ENCODE results near the gene DNAH7. TPM values are rescaled to one million over a fixed set of nuclear protein-coding genes. Genes with fewer than 3 reads are reported as not detected.

The DNAH7 gene
- total RNA-seq, 1 experiment from 2014 or later, result 0.09 TPM

GRCh38 chr2:196018037-196018436, 50.6 kb downstream of the DNAH7 start:
- H3K9me3 ChIP-seq (ENCODE audit: control insufficient read depth, low read depth, low read length), result no peaks in the 10 kb centered on the region
- H2BK15ac ChIP-seq (ENCODE audit: low read depth, low read length), result no peak overlapping the region
- H3K14ac ChIP-seq (ENCODE audit: insufficient read depth, low read length), result no peak overlapping the region
- no peak overlapping the region for H2BK5ac ChIP-seq (ENCODE audit: insufficient read length, low read length)
- no peak overlapping the region for H2BK20ac ChIP-seq (ENCODE audit: low read depth, low read length, poor library complexity, severe bottlenecking)
- no peak overlapping the region for H3K4ac ChIP-seq (ENCODE audit: low read depth, low read length)
- no peak overlapping the region for H4K8ac ChIP-seq (replicated peaks; ENCODE audit: insufficient read length, low read depth, low read length)
- Mint-ChIP-seq H3K36me3 (ENCODE audit: insufficient read depth in 1 of 3, low read depth in 3 of 3) (no peaks in the 10 kb centered on the region), H3K4me1 (no peaks in the 10 kb centered on the region), H3K4me3 (no peak overlapping the region), H3K27me3 (ENCODE audit: low read depth) (no peaks in the 10 kb centered on the region), H3K9me3 (no peaks in the 10 kb centered on the region), H3K27ac (no peak overlapping the region)
- TF ChIP-seq CTCF (conservative IDR thresholded peaks at IDR 0.05), result no peak
- H4K20me1 ChIP-seq (ENCODE audit: control insufficient read depth, insufficient read depth, insufficient read length), result no peaks in the 10 kb centered on the region
- DNase-seq, result no peak
- no peaks in the 10 kb centered on the region for H3K23me2 ChIP-seq (ENCODE audit: insufficient read length, low read depth, low read length, poor library complexity, severe bottlenecking)
- H3K4me2 ChIP-seq (ENCODE audit: insufficient read depth, insufficient read length, low read length), result no peak overlapping the region
- WGBS (ENCODE audit: extremely low coverage, insufficient read length, low lambda C conversion rate), result no CpG with 5 or more reads among the region's 2 CpGs
- H4K91ac ChIP-seq (ENCODE audit: insufficient read length, low read depth, low read length), result no peak overlapping the region
- H3K79me1 ChIP-seq (ENCODE audit: insufficient read depth, low read depth, low read length, poor library complexity, severe bottlenecking), result no peaks in the 10 kb centered on the region
- no peak overlapping the region for H3K56ac ChIP-seq (ENCODE audit: insufficient read length, low read depth, low read length)
- H3K23ac ChIP-seq (ENCODE audit: insufficient read length, low read depth, low read length), result no peak overlapping the region
- H3T11ph ChIP-seq (ENCODE audit: low read length), result no peak overlapping the region
- H3K9ac ChIP-seq (ENCODE audit: extremely low read depth, insufficient read length, low read length), result no peak overlapping the region
- H3K27ac ChIP-seq (ENCODE audit: insufficient read length, low read depth, low read length), result no peak overlapping the region
- H3K79me2 ChIP-seq (ENCODE audit: insufficient read depth, low read length), result no peaks in the 10 kb centered on the region
- H4K5ac ChIP-seq (ENCODE audit: insufficient read length, low read depth, low read length), result no peak overlapping the region
- H3K4me1 ChIP-seq (ENCODE audit: insufficient read depth, low read length), result no peaks in the 10 kb centered on the region
- H3K27me3 ChIP-seq (ENCODE audit: insufficient read depth, low read length), result no peaks in the 10 kb centered on the region
- no peak overlapping the region for H2AFZ ChIP-seq (ENCODE audit: low read length)
- no peak overlapping the region for H2BK12ac ChIP-seq (ENCODE audit: insufficient read length, low read depth, low read length)
- H2BK120ac ChIP-seq (ENCODE audit: low read depth, low read length, poor library complexity, severe bottlenecking), result no peak overlapping the region
- H3K18ac ChIP-seq (ENCODE audit: insufficient read length, low read depth, low read length), result no peak overlapping the region
- no peak overlapping the region for H2AK5ac ChIP-seq (ENCODE audit: insufficient read length, low read length)

All from H9 (cell line).